SK-N-SH (cell line): ENCODE data around the gene L3MBTL2. TPM values are rescaled to one million over a fixed set of nuclear protein-coding genes. Genes with fewer than 3 reads are reported as not detected.

ENCODE experiments used
- CTCF ChIA-PET: fragments of 300-600, 350-600 bp; formaldehyde crosslinking; extraction: SDS; loops from one replicate; lab custom pipeline; 2021; lab: Yijun Ruan, JAX
- POLR2A ChIA-PET: fragments of 350-600 bp; sonication (Branson Sonifier 250); formaldehyde crosslinking; extraction: SDS; loops from one replicate; lab custom pipeline; 2020; ENCODE audit warnings: antibody characterized with exemption, inconsistent platforms; lab: Yijun Ruan, JAX
- DNase-seq: peaks from one replicate; pipeline ENCODE4 v3.0.0; 2012
- H2AFZ ChIP-seq: fragments of 200-600 bp; sonication (generic); 2 replicates; pipeline ENCODE4 v1.8.1; 2016; ENCODE audit warnings: antibody characterized with exemption, mild to moderate bottlenecking, low read depth
- H3F3A ChIP-seq: fragments of 200-600 bp; sonication (generic); replicated peaks from 2 replicates; pipeline ENCODE3; 2016; ENCODE audit warnings: antibody characterized with exemption, mild to moderate bottlenecking; ENCODE audit not compliant: insufficient read depth
- H3K27ac ChIP-seq, 2 experiments: fragments of 200-500 bp in 1 of 2; fragments of 200-600 bp in 1 of 2; sonication (Bioruptor generic) in 1 of 2; sonication (generic), shearing (Covaris generic) in 1 of 2; 2 replicates each; pipeline versions ENCODE4 v1.5.1 to v1.6.1; 2014 to 2016; ENCODE audit warnings: low read depth in 2 of 2, inconsistent platforms in 1 of 2, low read length in 1 of 2, mild to moderate bottlenecking in 1 of 2, mixed read lengths in 1 of 2
- H3K27me3 ChIP-seq: fragments of 200-600 bp; sonication (generic), shearing (Covaris generic); 2 replicates; pipeline ENCODE4 v1.6.1; 2016; ENCODE audit warnings: mixed run types; ENCODE audit not compliant: insufficient read depth
- H3K36me3 ChIP-seq, 2 experiments: fragments of 200-500 bp in 1 of 2; fragments of 200-600 bp in 1 of 2; sonication (Bioruptor generic) in 1 of 2; sonication (generic) in 1 of 2; replicated peaks in 1 of 2; 2 replicates each; pipeline versions ENCODE3 to v1.5.1; 2014 to 2016; ENCODE audit warnings: low read length in 1 of 2, mild to moderate bottlenecking in 1 of 2; ENCODE audit not compliant: insufficient read depth in 2 of 2, control insufficient read depth in 1 of 2
- H3K4me1 ChIP-seq, 2 experiments: fragments of 200-500 bp in 1 of 2; fragments of 200-600 bp in 1 of 2; sonication (Bioruptor generic) in 1 of 2; sonication (generic), shearing (Covaris generic) in 1 of 2; 2 replicates each; pipeline versions ENCODE4 v1.5.1 to v1.6.1; 2014 to 2016; ENCODE audit warnings: low read depth in 1 of 2, low read length in 1 of 2, mixed run types in 1 of 2; ENCODE audit not compliant: insufficient read depth in 2 of 2, control insufficient read depth in 1 of 2
- H3K4me2 ChIP-seq: fragments of 200-600 bp; sonication (generic), shearing (Covaris generic); 2 replicates; pipeline ENCODE4 v1.6.1; 2017; ENCODE audit warnings: mixed run types
- H3K4me3 ChIP-seq, 2 experiments: fragments of 200-500 bp in 1 of 2; fragments of 200-600 bp in 1 of 2; sonication (Bioruptor generic) in 1 of 2; sonication (generic), shearing (Covaris generic) in 1 of 2; 2 replicates each; pipeline versions ENCODE4 v1.5.1 to v1.8.1; 2014 to 2016; ENCODE audit warnings: low read depth in 2 of 2, inconsistent platforms in 1 of 2, low read length in 1 of 2, mild to moderate bottlenecking in 1 of 2, mixed read lengths in 1 of 2, moderate library complexity in 1 of 2
- H3K79me2 ChIP-seq: fragments of 200-600 bp; sonication (generic); 2 replicates; pipeline ENCODE4 v1.8.1; 2017; ENCODE audit warnings: mild to moderate bottlenecking; ENCODE audit not compliant: insufficient read depth
- H3K9ac ChIP-seq: fragments of 200-600 bp; sonication (generic); 2 replicates; pipeline ENCODE4 v1.6.1; 2017; ENCODE audit warnings: mixed run types
- H3K9me2 ChIP-seq: fragments of 200-600 bp; sonication (generic); 2 replicates; pipeline ENCODE4 v1.6.1; 2017; ENCODE audit warnings: mixed run types
- H3K9me3 ChIP-seq: fragments of 200-600 bp; sonication (generic); 2 replicates; pipeline ENCODE4 v1.6.1; 2017; ENCODE audit warnings: mixed run types, mild to moderate bottlenecking, moderate library complexity
- H4K20me1 ChIP-seq: fragments of 200-600 bp; sonication (generic); 2 replicates; pipeline ENCODE4 v1.6.1; 2017; ENCODE audit warnings: mild to moderate bottlenecking, mixed run types; ENCODE audit not compliant: insufficient read depth
- CTCF ChIP-seq: fragments of 200-600 bp; sonication (generic); IDR thresholded peaks from 2 replicates; pipeline ENCODE4 v1.6.1; 2017; ENCODE audit warnings: antibody characterized with exemption, mild to moderate bottlenecking, moderate library complexity
- EP300 ChIP-seq, 2 experiments: IDR thresholded peaks; 2 replicates each; pipeline versions ENCODE4 v1.4.0 to v1.6.1; 2012; ENCODE audit warnings: borderline replicate concordance in 1 of 2, low read depth in 1 of 2, low read length in 1 of 2
- FOXJ3 ChIP-seq: sonication (generic); formaldehyde crosslinking; IDR thresholded peaks from 2 replicates; pipeline ENCODE4 v1.5.1; 2020; ENCODE audit warnings: mild to moderate bottlenecking, missing genetic modification reagents
- FOXM1 ChIP-seq: IDR thresholded peaks from 2 replicates; pipeline ENCODE4 v1.4.0; 2012; ENCODE audit warnings: low read depth, mild to moderate bottlenecking
- IRF3 ChIP-seq: fragments of 150-350 bp; IDR thresholded peaks from 2 replicates; pipeline ENCODE4 v1.6.1; 2016; ENCODE audit warnings: mild to moderate bottlenecking, low read depth, low read length
- NRF1 ChIP-seq: IDR thresholded peaks from 2 replicates; pipeline ENCODE4 v1.6.1; 2012; ENCODE audit warnings: low read depth, mild to moderate bottlenecking, low read length
- RAD21 ChIP-seq: IDR thresholded peaks from 2 replicates; pipeline ENCODE4 v1.6.1; 2012; ENCODE audit warnings: mild to moderate bottlenecking, low read length
- TEAD4 ChIP-seq: IDR thresholded peaks from 2 replicates; pipeline ENCODE4 v1.4.0; 2012; ENCODE audit warnings: mild to moderate bottlenecking, borderline replicate concordance; ENCODE audit not compliant: insufficient read depth
- USF2 ChIP-seq: fragments of 150-350 bp; IDR thresholded peaks from 2 replicates; pipeline ENCODE4 v1.6.1; 2017; ENCODE audit warnings: antibody characterized with exemption, low read length, low read depth, borderline replicate concordance
- YY1 ChIP-seq: IDR thresholded peaks from 2 replicates; pipeline ENCODE4 v1.4.0; 2012; ENCODE audit warnings: low read depth, mild to moderate bottlenecking
- ZBTB33 ChIP-seq: IDR thresholded peaks from 2 replicates; pipeline ENCODE4 v1.4.0; 2012; ENCODE audit warnings: low read depth, borderline replicate concordance
- WGBS: methylation state at CpG from one replicate; pipeline ENCODE4 v1.1.6; 2017; ENCODE audit warnings: low lambda C conversion rate; 5-methylcytosine and 5-hydroxymethylcytosine counted together
- polyA plus RNA-seq, 3 experiments: library from polyadenylated mRNA; depleted of rRNA; stranded (reverse); fragments of >200 nt; gene quantifications; 2 replicates each; pipeline ENCODE4 v1.2.3, GENCODE V29; 2012

Gene L3MBTL2
- polyA plus RNA-seq, 1 of the 3 experiments (the other 2 are of a cell fraction) = 13.3 TPM

- DNase-seq = peak; percentile 61
- ChIA-PET CTCF (interaction anchor here (1.0 kb wide), 1 partner anchor 10 kb away, joined by 3 read pairs; no protein-coding TSS in a partner anchor), POLR2A (interaction anchor here (0.6 kb wide), 1 partner anchor 11 kb away, joined by 3 read pairs; no protein-coding TSS in a partner anchor)
- H3K9ac ChIP-seq = no peak overlapping the region
- no peak overlapping the region for H3K4me2 ChIP-seq
- no peaks in the 10 kb centered on the region for H3K9me3 ChIP-seq
- no peaks in the 10 kb centered on the region for H3K27me3 ChIP-seq
- TF ChIP-seq YY1 (no peak), TEAD4 (no peak), RAD21 (no peak), CTCF (no peak), FOXM1 (no peak), FOXJ3 (CRISPR knock-in tag) (no peak), IRF3 (no peak), ZBTB33 (no peak), NRF1 (no peak), EP300 (IDR thresholded peaks at IDR 0.05; ENCODE audit: borderline replicate concordance in 1 of 2, low read depth in 1 of 2, low read length in 1 of 2) (no peak), USF2 (no peak)
- no CpG with 5 or more reads among the region's 97 CpGs for WGBS
- no peaks in the 10 kb centered on the region for H4K20me1 ChIP-seq
- no peak overlapping the region for H3K4me3 ChIP-seq
- no peaks in the 10 kb centered on the region; a peak in 1 of 4 replicates for H3K4me1 ChIP-seq
- no peak overlapping the region for H2AFZ ChIP-seq
- no peaks in the 10 kb centered on the region for H3F3A ChIP-seq
- H3K27ac ChIP-seq = no peak overlapping the region
- no peaks in the 10 kb centered on the region for H3K79me2 ChIP-seq
- H3K9me2 ChIP-seq = no peaks in the 10 kb centered on the region
- H3K36me3 ChIP-seq = no peaks in the 10 kb centered on the region
Observed at GRCh38 chr22:41237707-41238569, 32.8 kb downstream of the L3MBTL2 start.
